Ovary (tissue), 9 donors: ENCODE results near the gene TMEM143. TPM values are rescaled to one million over a fixed set of nuclear protein-coding genes. Genes with fewer than 3 reads are reported as not detected.
A peak's percentile ranks its signal among the peaks of the same experiment; 100 is the strongest.

Experiments
- DNase-seq, 5 donors: peaks; one replicate each; pipeline ENCODE4 v3.0.0-alpha.2; 2019 to 2020
- H3K27ac ChIP-seq, 2 donors: fragments of 200-600 bp; one replicate each; pipeline versions ENCODE4 v1.5.1 to v1.8.0; 2019 to 2022
- H3K27me3 ChIP-seq: fragments of 200-600 bp; one replicate; pipeline ENCODE4 v1.8.0; 2022
- H3K36me3 ChIP-seq: fragments of 200-600 bp; sonication (generic); one replicate; pipeline ENCODE4 v1.5.1; 2019
- H3K4me1 ChIP-seq: one replicate; pipeline ENCODE4 v1.8.1; 2013; ENCODE audit warnings: mild to moderate bottlenecking, moderate library complexity; ENCODE audit not compliant: insufficient read depth
- H3K4me3 ChIP-seq: fragments of 200-600 bp; sonication (generic); one replicate; pipeline ENCODE4 v1.5.1; 2017
- H3K9me3 ChIP-seq, 2 donors: fragments of 200-600 bp in 1 of 2; sonication (generic) in 1 of 2; one replicate each; pipeline versions ENCODE4 v1.5.1 to v1.8.1; 2013 to 2019; ENCODE audit warnings: mild to moderate bottlenecking in 1 of 2, moderate library complexity in 1 of 2
- CTCF ChIP-seq, 3 donors: fragments of 450-650 bp in 2 of 3; fragments of 200-600 bp in 1 of 3; IDR thresholded peaks; one replicate each; pipeline versions ENCODE4 v1.5.1 to v1.8.0; 2016 to 2022; ENCODE audit warnings: antibody characterized with exemption in 3 of 3, mild to moderate bottlenecking in 1 of 3
- EP300 ChIP-seq: sonication (generic); formaldehyde crosslinking; IDR thresholded peaks from one replicate; pipeline ENCODE4 v1.6.1; 2017; ENCODE audit warnings: antibody characterized with exemption
- POLR2A ChIP-seq: fragments of 450-650 bp; IDR thresholded peaks from one replicate; pipeline ENCODE4 v1.6.1; 2017; ENCODE audit warnings: antibody characterized with exemption, mild to moderate bottlenecking, moderate library complexity
- WGBS, 3 donors: extraction: QIAGEN DNeasy Blood & Tissue Kit in 1 of 3; methylation state at CpG; one replicate each; pipeline versions ENCODE4 v1.1.5 to v1.1.7; 2013 to 2017; 5-methylcytosine and 5-hydroxymethylcytosine counted together
- intact Hi-C, 4 donors: fragments of 100-400 bp; cut with DNase I; formaldehyde crosslinking; loops; one replicate each; pipeline versions ENCODE4 v1.11.0 to v1.15.1; 2022 to 2023
- polyA plus RNA-seq, 2 donors: library from polyadenylated mRNA; stranded (reverse); fragments of 200-250 nt in 1 of 2; fragments of 350-450 nt in 1 of 2; fragmentation: Illumina TruSeq in 1 of 2; extraction: RNeasy Lipid Tissue Mini Kit (QIAGEN cat#74804) in 1 of 2; gene quantifications; one replicate each; pipeline ENCODE4 v1.2.3, GENCODE V29; 2013 to 2014
- total RNA-seq, 7 donors: library from RNA; depleted of rRNA in 2 of 7; stranded (reverse); fragments of >200 nt in 2 of 7; fragmentation: NEBNext Ultra II Directional in 3 of 7; extraction: Animal tissue kit (Norgen Biotek cat#: 25700) in 3 of 7; gene quantifications; one replicate each; pipeline versions ENCODE4 v1.1.0 to v1.2.4, GENCODE V29; 2016 to 2023
- donor health status: DM: no; HTN: no; CAD: no; lungs with moderate emphysema.
- donor health status: DM: no; HTN: no; CAD: no.
- donor health status: Bipolar disorder and iron deficiency.
- donor health status: DM: yes; HTN: yes; CAD: no.
- donor health status: DM: no; HTN: no; CAD: no.
- donor health status: DM: yes; HTN: yes; CAD: no.

The TMEM143 gene
- total and polyA plus RNA-seq, 9 donors: 3.3 to 9.7 (median 6.9) TPM

- DNase-seq: peak in 2 of 5 donors; percentile 87
- Histone ChIP-seq H3K36me3 (no peaks in the 10 kb centered on the region), H3K9me3 (no peaks in the 10 kb centered on the region), H3K27ac (peak overlapping the region; percentile 89 to 97), H3K4me1 (peaks cover 3% of the 10 kb centered on the region), H3K27me3 (no peaks in the 10 kb centered on the region), H3K4me3 (peak overlapping the region; percentile 74)
- TF ChIP-seq POLR2A (no peak), CTCF (IDR thresholded peaks at IDR 0.05) (no peak), EP300 (no peak)
- intact Hi-C loops: no loop called here
- WGBS, 3 donors: 0 to 2% (median 1%) methylated on average over 10 of the region's 10 CpGs
Observed at GRCh38 chr19:48363500-48363809, 285 bp downstream of the TMEM143 start.

GRCh38 chr19:48362716-48363499 is 832 bp downstream of the TMEM143 start:
- H3K9me3 ChIP-seq: no peaks in the 10 kb centered on the region
- 3% methylated on average over 24 to 26 of the region's 26 CpGs for WGBS, 3 donors
- no peak for TF ChIP-seq POLR2A
- no peak for TF ChIP-seq CTCF (IDR thresholded peaks at IDR 0.05)
- TF ChIP-seq EP300: no peak
- intact Hi-C loops: no loop called here
- H3K4me1 ChIP-seq: peaks cover 3% of the 10 kb centered on the region
- peak overlapping the region; percentile 89 to 97 for H3K27ac ChIP-seq
- no peaks in the 10 kb centered on the region for H3K36me3 ChIP-seq
- H3K4me3 ChIP-seq: peak overlapping the region; percentile 74
- H3K27me3 ChIP-seq: no peaks in the 10 kb centered on the region
- peak; percentile 94 to 96 (median 95) for DNase-seq

GRCh38 chr19:48361912-48362311 is 1.8 kb downstream of the TMEM143 start:
- Histone ChIP-seq H3K27ac (no peak overlapping the region), H3K4me1 (peaks cover 3% of the 10 kb centered on the region), H3K4me3 (no peak overlapping the region), H3K27me3 (no peaks in the 10 kb centered on the region), H3K9me3 (no peaks in the 10 kb centered on the region), H3K36me3 (no peaks in the 10 kb centered on the region)
- DNase-seq: no peak
- 93 to 96% (median 95%) methylated on average over 3 of the region's 3 CpGs for WGBS, 3 donors
- TF ChIP-seq POLR2A (no peak), EP300 (no peak), CTCF (IDR thresholded peaks at IDR 0.05) (no peak)
- intact Hi-C loops: no loop called here

GRCh38 chr19:48359123-48359522 is 4.6 kb downstream of the TMEM143 start:
- no peaks in the 10 kb centered on the region for H3K9me3 ChIP-seq
- DNase-seq: no peak
- no peak overlapping the region for H3K4me3 ChIP-seq
- no peaks in the 10 kb centered on the region for H3K27me3 ChIP-seq
- 91 to 95% (median 94%) methylated on average over 5 of the region's 5 CpGs for WGBS, 3 donors
- no peaks in the 10 kb centered on the region for H3K4me1 ChIP-seq
- intact Hi-C loops: no loop called here
- no peaks in the 10 kb centered on the region for H3K36me3 ChIP-seq
- H3K27ac ChIP-seq: no peak overlapping the region
- TF ChIP-seq EP300 (no peak), POLR2A (no peak), CTCF (IDR thresholded peaks at IDR 0.05) (no peak)
